ENCODE data around the gene SF1. TPM values are rescaled to one million over a fixed set of nuclear protein-coding genes. Genes with fewer than 3 reads are reported as not detected.
A peak's percentile ranks its signal among the peaks of the same experiment; 100 is the strongest.

Gene SF1
- total RNA-seq, 1 donor from 2014 or later = 366 TPM

DNA sequence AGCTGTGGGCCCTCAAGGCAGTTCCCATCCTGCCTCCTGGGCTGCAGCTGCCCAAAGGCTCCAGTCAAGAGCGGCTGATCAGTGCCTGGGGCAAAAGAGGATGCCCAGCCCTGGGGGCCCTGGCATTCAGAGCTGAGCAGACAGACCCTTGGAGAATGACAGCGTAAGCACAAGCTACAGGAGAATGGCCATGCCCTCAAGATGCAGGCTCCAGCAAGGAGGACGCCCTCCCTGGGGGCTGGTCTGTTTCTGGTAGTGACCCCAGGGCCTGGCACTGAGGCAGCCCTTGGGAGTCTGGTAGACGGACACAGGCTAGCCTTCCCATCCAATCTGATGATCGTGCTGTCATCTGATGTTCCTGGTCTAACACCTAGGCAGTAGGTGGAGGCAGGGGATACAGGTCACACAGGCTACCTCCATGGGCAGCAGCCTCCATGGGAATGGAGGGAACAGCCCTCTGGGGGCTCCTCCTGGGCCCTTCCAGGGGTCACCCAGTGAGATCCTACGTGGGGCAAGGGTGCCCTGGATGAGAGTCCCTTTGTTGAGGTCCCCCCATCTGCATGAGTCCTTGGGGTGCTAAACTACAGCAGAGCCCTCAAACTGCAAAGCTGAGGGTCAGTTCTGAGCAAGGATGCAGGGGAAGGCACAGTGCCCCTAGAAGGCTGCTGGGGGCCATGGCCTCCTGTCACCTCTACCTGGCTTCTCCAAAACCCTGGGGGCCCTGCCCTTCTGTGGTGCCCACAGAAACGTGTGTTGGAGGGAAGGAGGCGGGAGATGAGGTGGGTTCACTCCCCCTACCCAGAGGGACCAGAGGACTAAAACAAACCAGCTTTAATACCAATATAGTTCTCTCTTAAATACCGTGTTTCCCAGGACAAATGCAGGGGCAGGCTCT is 10.2 kb upstream of the SF1 start:
- peak; percentile 51 for DNase-seq (ENCODE audit: low spot score)
- intact Hi-C loops (cut with DNase I) = no loop called here
- no peak for ATAC-seq

DNA sequence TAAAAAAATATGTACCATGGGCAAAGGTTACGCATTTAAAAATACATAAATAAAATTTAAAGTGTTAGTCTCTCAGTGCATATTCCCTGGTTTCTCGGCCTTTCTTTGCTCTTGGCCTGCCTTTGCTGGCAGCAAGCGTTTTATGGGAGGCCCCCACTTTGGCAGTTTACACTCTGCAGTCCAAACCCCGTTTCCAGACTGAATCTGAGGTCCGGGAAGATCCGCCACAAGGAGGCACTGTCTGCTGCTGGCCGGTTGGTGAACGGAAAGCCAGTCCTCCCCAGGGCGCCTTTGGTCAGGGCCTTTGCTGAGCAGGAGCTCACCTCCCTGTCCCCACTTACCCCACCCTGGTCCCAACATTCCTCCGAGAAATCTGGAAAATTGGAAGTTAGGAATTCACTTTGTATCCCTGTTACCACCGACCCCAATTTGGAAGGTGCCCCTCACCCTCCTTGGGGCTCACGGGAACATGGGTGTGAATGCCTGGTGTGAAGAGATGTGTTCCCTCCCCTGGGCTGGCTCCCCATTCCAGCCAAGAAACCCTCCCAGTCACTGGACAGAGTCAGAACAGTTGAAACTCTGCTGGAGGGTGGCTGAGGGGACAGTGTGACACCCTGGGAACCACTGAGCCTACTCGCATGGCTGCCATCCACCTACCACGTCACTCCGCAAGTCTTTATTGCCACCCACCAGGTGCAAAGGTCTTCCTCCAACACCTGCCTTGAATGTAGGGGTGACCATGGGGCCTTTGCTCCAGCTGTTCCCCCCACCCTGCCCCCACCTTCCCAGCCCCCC is 9.4 kb upstream of the SF1 start:
- ATAC-seq (peak; percentile 68), DNase-seq (ENCODE audit: low spot score) (peak; percentile 78)
- intact Hi-C loops (cut with DNase I) = no loop called here

DNA sequence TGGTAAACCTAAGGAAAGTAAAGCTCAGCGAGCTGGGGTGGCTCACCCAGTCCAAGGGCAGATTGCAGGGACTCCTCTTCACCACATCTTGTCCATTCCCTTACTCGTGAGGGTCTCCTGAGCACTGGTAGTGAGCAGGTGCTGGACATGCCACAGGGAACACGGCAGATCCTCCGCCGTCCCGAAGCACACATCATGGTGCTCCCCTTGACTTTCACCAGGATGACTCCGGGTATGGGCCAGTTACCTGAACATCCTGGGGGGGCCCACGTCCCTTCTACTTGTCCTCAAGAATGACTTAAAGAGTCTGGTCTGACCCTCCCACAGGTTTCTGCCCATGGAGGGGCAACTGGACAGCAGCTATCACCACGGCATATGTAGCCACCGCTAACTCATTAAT is 8.0 kb upstream of the SF1 start:
- ATAC-seq (no peak), DNase-seq (ENCODE audit: low spot score) (peak; percentile 51)
- intact Hi-C loops (cut with DNase I) = no loop called here

DNA sequence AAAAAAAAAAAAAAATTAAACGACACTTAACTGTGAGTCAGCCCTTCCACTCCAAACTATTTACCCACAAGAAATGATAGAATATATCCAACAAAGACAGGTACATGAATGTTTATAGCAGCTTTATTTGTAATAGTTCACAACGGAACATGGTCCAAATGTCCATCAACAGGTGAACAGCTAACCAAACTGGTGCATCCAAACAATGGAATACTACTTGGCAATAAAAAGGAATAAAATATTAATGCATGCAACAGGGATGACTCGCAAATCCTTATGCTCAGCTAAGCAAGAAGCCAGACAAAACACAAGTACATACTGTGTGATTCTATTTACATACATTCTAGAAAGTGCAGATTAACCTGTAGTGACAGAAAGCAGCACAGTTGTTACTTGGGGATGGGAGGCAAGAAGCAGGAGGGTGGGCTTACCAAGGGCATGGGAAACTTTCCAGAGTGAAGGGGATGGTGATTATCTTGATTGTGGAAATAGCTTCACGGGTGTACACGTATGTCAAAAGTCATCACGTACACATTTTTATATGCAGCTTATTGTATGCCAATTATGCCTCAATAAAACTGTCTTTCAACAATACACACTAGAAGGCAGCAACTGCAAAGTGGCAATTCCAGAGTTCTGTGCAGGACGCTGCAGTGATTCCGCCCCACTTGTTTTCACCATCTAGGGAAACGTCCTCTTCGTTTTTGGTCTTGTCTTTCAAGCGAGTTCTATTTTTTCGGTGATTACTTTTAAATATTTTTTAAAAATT is 6.7 kb upstream of the SF1 start:
- intact Hi-C loops (cut with DNase I) = no loop called here
- no peak for ATAC-seq
- no peak for DNase-seq (ENCODE audit: low spot score)

DNA sequence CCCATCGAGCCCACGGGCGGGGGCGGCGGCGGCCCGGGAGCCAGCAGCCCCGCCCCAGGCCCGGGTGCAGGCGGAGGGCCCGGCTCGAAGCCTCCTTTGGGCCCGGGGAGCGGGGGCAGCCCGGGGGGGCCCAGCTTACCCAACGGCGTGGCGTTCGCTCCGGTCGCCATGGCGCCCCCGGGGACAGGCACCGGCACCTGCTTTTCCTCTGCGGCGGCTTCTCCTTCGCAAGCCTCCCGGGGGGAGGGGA is 194 bp downstream of the SF1 start:
- ATAC-seq = no peak
- intact Hi-C loops (cut with DNase I) = no loop called here
- no peak for DNase-seq (ENCODE audit: low spot score)

DNA sequence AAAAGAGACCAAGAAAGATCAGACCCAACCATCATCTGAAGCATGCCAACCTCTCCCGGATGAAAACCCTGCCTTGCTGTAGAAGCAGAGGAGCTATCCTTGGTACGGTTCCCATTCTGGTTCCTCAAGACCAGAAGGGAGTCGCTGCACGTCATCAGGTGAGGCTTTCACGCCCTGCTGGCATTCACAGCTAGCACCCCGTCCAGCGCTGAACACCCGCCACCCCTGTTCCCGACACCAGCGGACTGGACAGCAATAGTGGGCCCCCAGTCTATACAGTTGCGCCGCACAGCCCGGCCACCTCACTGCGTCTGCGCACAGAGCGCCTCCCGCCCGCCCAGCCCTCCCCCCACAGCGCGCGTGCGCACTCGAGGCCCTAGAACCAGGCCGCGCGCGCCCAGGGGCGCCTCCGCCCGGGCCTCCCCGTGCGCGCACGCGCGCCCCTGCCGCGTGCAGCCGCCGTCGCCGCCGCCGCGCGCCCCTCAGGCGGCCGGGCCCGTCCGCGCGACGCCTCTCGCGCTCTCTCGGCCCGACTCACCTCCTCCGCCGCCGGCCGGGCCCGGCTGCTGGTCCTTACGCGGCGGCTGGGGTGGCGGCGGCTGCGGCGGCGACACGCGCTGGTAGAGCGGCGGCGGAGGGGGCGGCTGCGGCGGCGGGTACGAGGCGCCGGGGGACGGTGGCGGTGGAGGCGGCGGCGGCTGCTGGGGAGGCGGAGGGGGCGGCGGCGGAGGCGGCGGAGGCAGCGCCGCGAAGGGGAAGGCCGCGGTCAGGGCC is 706 bp downstream of the SF1 start:
- DNase-seq (ENCODE audit: low spot score) = peak; percentile 89
- intact Hi-C loops (cut with DNase I) = no loop called here
- ATAC-seq = peak; percentile 43

DNA sequence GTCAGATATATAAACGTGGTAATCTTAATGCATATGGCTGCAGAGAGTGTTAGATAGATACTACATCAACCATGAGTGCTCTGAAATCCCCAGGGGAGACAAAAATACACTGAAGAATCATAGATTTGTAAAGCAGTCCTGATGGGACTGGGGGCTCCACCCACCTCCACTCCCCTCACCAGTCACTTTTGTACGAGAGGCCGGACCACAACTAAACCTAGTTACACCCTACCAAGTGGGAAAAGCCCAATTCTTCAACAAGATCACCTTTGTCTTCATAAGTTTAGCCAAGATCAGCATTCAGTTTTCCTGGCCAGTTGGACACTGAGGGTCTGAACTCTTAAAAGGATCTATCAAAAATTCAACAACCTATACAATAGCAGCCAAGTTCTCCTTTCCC is 1.5 kb downstream of the SF1 start:
- intact Hi-C loops (cut with DNase I) = no loop called here
- ATAC-seq = no peak

DNA sequence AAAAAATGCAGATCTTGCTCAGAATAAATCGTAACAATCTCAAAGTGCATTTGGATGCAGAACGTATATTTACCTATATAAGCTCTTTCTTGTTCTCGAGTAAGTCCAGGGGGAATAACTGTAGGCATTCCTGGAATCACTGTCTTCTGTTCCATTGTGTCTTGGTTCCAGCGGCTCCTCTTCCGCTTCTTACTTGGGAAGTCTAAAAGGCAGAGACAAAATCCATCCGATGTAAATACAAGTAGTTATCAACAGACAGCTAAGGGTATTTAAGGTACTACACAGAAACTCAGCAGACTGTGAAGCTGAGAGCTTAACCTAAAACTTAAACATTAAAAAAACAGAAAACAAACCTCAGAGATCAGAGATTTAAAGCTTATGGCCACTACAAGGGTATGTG is 1.9 kb downstream of the SF1 start:
- ATAC-seq (no peak), DNase-seq (ENCODE audit: low spot score) (no peak)
- intact Hi-C loops (cut with DNase I) = no loop called here

More for the DNA sequence above, 1.5 kb downstream of the SF1 start:
- DNase-seq (ENCODE audit: low spot score) = peak; percentile 42

DNA sequence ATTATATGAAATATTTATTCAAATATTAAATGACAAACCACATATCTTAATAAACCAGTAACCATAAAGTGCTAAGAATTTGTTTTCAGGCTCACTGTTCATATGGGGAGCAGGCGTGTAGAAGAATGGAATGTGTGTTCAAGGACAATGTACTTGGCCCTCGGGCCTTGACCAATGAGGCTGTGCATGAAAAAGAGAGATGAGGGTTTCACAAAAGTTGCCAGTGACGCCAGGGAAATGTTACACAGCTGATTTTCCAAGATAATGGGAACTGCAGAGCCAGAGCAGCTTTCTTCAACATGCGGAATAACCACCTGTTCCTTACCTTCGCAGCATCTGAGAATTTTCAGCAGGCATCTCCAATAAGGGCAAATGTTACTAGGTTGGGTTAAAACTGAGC is 4.2 kb downstream of the SF1 start:
- DNase-seq (ENCODE audit: low spot score) = peak; percentile 14
- intact Hi-C loops (cut with DNase I) = no loop called here
- no peak for ATAC-seq

DNA sequence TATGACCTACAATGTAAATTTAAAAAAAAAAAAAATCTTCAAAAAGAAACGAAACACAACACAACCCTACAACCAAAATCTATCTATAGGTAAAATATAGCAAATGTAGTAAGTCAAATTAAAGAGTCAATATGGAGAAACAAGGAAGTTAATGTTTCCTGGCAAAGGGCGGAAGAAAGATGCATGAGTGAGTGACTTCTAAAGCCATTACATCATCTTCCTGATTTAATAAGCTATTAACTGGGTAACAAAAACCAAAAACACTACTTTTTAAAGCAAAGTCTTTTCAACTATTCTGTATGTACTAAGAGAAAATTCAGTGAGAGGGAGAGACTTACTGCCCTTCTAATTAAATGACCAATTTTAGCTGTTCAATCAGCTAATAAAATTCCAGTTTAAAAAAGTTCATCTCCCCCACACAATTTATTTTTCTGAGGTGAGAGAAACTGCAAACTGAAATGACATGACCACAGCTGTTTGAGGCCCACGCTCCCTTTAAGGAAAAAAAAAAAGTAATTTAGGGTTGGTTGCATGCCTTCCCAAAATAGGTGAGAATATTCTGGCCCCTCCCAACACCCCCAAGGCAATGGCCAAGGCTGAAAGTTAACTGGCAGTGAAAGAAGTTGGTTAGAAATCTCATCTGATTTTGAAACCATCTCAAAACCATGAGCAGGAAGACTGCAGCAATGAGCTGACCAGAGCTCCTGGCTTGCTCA is 5.9 kb downstream of the SF1 start:
- intact Hi-C loops (cut with DNase I) = no loop called here
- DNase-seq (ENCODE audit: low spot score) = no peak
- ATAC-seq = no peak

DNA sequence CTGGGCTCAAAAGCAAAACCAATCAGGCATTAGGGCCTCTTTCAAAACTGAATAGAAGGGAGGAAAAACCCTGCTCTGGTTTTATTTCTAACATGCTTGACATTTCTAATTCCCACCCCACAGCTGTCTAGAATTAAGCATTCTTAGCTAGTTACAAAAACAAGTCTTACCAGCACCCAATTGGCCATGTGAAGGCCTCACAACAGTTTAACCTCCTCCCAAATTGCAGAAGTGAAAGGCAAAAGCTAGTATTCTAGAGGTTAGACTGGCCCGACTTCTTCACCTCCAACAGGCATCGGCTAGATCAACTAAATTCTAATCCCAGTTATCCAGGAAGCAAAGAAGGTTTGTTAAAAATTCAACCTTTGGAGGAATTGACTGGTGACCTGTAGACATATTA is 6.5 kb downstream of the SF1 start:
- no peak for DNase-seq (ENCODE audit: low spot score)
- intact Hi-C loops (cut with DNase I) = no loop called here
- no peak for ATAC-seq

DNA sequence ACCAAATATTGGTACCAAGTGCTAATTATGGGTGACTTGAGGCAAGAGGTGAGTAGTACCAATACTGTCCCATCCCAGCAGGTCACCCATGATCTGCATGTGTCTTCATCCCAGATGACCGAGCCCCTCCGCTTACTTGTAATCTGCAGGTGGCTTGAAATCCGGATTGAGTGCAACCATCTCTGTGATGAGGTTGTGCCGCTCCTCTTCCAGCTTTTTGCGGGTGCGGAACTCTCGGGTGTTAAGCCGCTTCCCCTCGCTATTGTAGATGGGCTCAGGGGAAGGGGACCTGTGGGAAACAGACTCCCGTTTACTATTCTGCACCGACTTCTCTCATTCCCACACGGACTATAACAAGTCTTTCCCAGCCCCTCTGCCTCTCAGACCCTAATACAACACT is 8.2 kb downstream of the SF1 start:
- peak; percentile 49 for DNase-seq (ENCODE audit: low spot score)
- intact Hi-C loops (cut with DNase I) = no loop called here

DNA sequence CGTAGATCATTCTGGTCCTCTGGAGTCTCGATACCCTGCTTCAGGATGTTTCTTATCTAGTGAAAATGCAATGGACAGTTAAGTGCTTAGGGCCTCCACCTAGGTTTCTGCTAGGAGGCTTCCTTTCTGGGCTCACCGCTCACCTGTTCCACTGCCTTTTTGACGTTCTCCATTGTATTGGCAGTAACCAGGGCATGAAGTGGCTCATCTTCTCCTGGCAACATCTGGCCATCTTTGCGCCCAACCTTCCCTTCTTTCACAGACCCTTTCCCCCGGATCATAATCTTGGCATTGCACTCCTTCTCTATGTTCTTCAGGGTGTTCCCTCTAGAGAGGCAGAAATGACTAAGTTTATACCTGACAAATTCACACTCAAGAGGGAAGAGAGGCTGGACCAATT is 9.1 kb downstream of the SF1 start:
- intact Hi-C loops (cut with DNase I) = no loop called here
- DNase-seq (ENCODE audit: low spot score) (peak; percentile 25), ATAC-seq (no peak)

More for the DNA sequence above, 8.2 kb downstream of the SF1 start:
- ATAC-seq = no peak

DNA sequence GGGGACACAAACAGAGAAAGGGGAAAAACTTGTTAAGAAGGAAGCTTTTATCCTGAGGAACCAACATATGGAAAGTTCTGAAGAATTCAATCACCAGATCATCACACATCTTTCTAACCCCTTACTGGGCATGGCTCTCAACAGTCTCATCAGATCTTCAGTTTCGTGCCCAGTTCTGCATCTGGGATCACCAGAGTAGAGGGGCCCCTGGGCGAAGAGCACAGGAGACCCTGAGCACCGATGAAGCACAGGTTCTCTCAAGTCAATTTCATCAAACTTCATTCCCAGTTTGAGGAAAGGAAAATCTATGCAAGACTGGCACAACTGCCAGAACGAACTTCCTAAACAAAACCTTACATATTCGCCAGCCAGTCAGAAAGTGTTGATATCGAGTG is 10.0 kb downstream of the SF1 start:
- ATAC-seq = no peak
- intact Hi-C loops (cut with DNase I) = no loop called here

DNA sequence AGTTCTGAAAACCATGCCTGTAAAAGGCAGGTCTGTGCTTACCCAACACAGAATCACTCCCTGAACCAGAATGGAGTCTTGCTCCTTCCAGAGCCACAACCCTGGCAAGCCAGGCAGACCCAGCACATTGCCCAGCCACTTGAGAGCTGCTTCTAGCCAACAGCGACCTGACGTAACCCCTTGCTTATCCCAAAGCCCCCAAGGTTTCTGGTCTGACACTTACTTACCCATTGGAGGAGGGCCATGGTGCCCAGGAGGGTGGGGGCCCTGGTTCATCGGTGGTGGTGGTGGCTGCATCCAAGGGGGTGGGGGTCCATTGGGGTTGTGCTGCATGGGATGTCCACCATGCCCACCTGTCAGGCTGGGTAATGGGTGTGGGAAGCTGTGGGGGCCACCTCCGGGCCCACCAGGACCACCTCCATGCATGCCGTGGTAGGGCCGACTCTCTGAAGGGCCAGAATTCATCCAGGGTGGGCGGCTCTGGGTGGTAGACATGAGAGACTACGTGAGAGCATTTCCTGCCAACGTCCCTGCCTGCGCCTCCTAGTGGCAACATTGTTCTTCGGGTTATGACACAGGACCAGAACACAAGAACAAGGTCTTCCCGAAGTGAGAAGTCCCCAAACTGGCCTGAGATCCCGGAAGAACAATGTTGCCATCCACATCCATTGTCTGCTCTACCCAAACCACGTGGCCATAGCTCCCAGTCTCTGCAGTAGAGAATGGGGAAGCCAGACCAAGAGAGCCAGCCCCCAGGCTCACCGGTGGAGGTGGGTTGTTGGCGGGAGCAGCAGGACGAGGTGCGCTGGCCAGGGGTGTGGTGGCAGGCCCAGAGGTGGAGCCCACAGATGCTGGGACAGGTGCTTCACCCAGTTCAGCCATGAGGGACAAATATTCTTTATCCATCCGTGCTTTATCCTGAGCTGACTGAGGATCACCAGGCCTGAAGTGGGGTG is 10.7 kb downstream of the SF1 start:
- peak; percentile 4 for ATAC-seq
- peak; percentile 80 for DNase-seq (ENCODE audit: low spot score)
- intact Hi-C loops (cut with DNase I) = no loop called here

More for the DNA sequence above, 10.0 kb downstream of the SF1 start:
- DNase-seq (ENCODE audit: low spot score) = peak; percentile 12

DNA sequence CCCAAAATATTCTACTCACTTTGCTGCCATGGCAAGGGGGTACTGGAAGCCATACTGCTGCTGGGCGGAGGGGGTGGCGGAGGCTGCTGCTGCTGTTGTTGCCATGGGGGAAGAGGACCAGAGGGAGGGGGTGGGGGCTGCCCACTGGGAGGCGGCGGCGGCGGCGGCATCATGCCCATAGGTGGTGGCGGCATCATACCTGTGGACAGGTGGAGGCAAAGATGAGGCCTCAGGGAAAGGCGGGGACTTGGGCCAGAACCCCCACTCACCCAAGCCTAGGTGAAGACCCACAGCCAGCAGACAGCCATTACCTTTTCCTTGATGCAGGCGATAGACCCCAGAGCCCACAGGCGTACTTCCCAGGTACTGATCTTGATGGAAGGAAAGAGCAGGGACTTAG is 11.5 kb downstream of the SF1 start:
- intact Hi-C loops (cut with DNase I) = no loop called here
- ATAC-seq = no peak
- DNase-seq (ENCODE audit: low spot score) = peak; percentile 54

DNA sequence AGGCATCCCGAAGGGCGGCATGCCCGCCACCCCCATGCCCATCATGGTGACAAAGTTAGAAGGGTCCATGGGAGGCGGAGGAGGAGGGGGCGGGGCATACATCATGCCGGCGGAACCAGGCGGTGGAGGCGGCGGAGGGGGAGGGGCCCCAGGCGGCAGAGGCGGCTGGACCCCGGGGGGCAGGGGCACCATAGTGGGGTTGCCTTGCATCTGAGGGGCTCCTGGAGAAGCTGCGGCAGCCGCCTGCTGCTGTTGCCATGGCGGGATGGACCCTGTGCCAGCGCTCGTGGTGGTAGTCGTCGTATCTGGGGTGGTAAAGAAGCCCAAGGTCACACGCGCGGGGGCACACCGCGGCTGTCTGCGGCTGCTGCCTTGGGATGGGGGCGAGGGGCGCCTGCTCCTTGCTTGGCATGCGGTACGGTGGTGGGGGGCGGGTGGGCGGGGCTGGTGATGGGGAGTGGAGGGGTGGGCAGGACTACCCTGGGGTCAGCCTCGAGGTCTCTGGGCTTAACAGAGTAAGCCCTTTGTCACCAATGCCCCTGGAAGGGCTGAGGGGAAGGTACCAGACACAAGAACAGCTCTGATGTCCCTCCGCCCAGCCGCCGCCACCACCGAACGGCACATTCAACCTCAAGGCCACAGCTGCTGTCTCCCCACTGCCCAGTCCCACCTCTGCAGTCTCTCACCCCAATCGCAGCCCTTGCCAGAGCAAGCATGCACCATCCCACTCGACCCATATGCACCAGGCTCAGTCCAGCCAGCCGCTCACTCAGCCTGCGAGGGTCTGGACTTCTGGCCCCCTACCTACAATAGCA is 12.3 kb downstream of the SF1 start:
- DNase-seq (ENCODE audit: low spot score) (peak; percentile 56), ATAC-seq (no peak)
- intact Hi-C loops (cut with DNase I) = no loop called here

Data from sciatic nerve (tissue), 2 donors.